ENCODE measurements around the gene HPCAL1. TPM values are rescaled to one million over a fixed set of nuclear protein-coding genes. Genes with fewer than 3 reads are reported as not detected.

Gene HPCAL1
- total RNA-seq, 1 experiment from 2014 or later: 22.0 TPM

GRCh38 chr2:10393640-10393982 is 90.9 kb downstream of the HPCAL1 start:
- H3K27me3 ChIP-seq (ENCODE audit: control insufficient read depth, insufficient read depth, low read length): no peaks in the 10 kb centered on the region
- H3K4me3 ChIP-seq (ENCODE audit: insufficient read depth, low read depth, low read length): no peak overlapping the region
- DNase-seq: no peak
- H3K36me3 ChIP-seq (replicated peaks; ENCODE audit: control insufficient read depth, insufficient read depth, low read length): no peaks in the 10 kb centered on the region

GRCh38 chr2:10395893-10396292 is 93.2 kb downstream of the HPCAL1 start:
- Histone ChIP-seq H3K27me3 (ENCODE audit: control insufficient read depth, insufficient read depth, low read length) (no peaks in the 10 kb centered on the region), H3K4me3 (ENCODE audit: insufficient read depth, low read depth, low read length) (no peak overlapping the region), H3K36me3 (replicated peaks; ENCODE audit: control insufficient read depth, insufficient read depth, low read length) (no peaks in the 10 kb centered on the region)
- DNase-seq: no peak

GRCh38 chr2:10396464-10396863 is 93.8 kb downstream of the HPCAL1 start:
- Histone ChIP-seq H3K27me3 (ENCODE audit: control insufficient read depth, insufficient read depth, low read length) (no peaks in the 10 kb centered on the region), H3K4me3 (ENCODE audit: insufficient read depth, low read depth, low read length) (no peak overlapping the region), H3K36me3 (replicated peaks; ENCODE audit: control insufficient read depth, insufficient read depth, low read length) (no peaks in the 10 kb centered on the region)
- DNase-seq: no peak

GRCh38 chr2:10397297-10397875 is 94.7 kb downstream of the HPCAL1 start:
- Histone ChIP-seq H3K36me3 (replicated peaks; ENCODE audit: control insufficient read depth, insufficient read depth, low read length) (no peaks in the 10 kb centered on the region), H3K27me3 (ENCODE audit: control insufficient read depth, insufficient read depth, low read length) (no peaks in the 10 kb centered on the region), H3K4me3 (ENCODE audit: insufficient read depth, low read depth, low read length) (no peak overlapping the region)
- DNase-seq: peak; percentile 60

- DNase-seq: no peak
- Histone ChIP-seq H3K36me3 (replicated peaks; ENCODE audit: control insufficient read depth, insufficient read depth, low read length) (no peaks in the 10 kb centered on the region), H3K4me3 (ENCODE audit: insufficient read depth, low read depth, low read length) (no peak overlapping the region), H3K27me3 (ENCODE audit: control insufficient read depth, insufficient read depth, low read length) (no peaks in the 10 kb centered on the region)
These were observed 95.2 kb downstream of the HPCAL1 start for GRCh38 chr2:10397878-10398277.

- no peak for DNase-seq
- H3K36me3 ChIP-seq (replicated peaks; ENCODE audit: control insufficient read depth, insufficient read depth, low read length): no peaks in the 10 kb centered on the region
- H3K27me3 ChIP-seq (ENCODE audit: control insufficient read depth, insufficient read depth, low read length): no peaks in the 10 kb centered on the region
- no peak overlapping the region for H3K4me3 ChIP-seq (ENCODE audit: insufficient read depth, low read depth, low read length)
These were observed 95.8 kb downstream of the HPCAL1 start for GRCh38 chr2:10398496-10398895.

GRCh38 chr2:10399358-10399757 is 96.7 kb downstream of the HPCAL1 start:
- no peaks in the 10 kb centered on the region for H3K36me3 ChIP-seq (replicated peaks; ENCODE audit: control insufficient read depth, insufficient read depth, low read length)
- no peak overlapping the region for H3K4me3 ChIP-seq (ENCODE audit: insufficient read depth, low read depth, low read length)
- DNase-seq: no peak
- H3K27me3 ChIP-seq (ENCODE audit: control insufficient read depth, insufficient read depth, low read length): no peaks in the 10 kb centered on the region

- no peaks in the 10 kb centered on the region for H3K36me3 ChIP-seq (replicated peaks; ENCODE audit: control insufficient read depth, insufficient read depth, low read length)
- no peaks in the 10 kb centered on the region for H3K27me3 ChIP-seq (ENCODE audit: control insufficient read depth, insufficient read depth, low read length)
- DNase-seq: no peak
- H3K4me3 ChIP-seq (ENCODE audit: insufficient read depth, low read depth, low read length): no peak overlapping the region
These were observed 97.3 kb downstream of the HPCAL1 start for GRCh38 chr2:10400002-10400401.

GRCh38 chr2:10400568-10400977 is 97.9 kb downstream of the HPCAL1 start:
- Histone ChIP-seq H3K36me3 (replicated peaks; ENCODE audit: control insufficient read depth, insufficient read depth, low read length) (no peaks in the 10 kb centered on the region), H3K4me3 (ENCODE audit: insufficient read depth, low read depth, low read length) (no peak overlapping the region), H3K27me3 (ENCODE audit: control insufficient read depth, insufficient read depth, low read length) (no peaks in the 10 kb centered on the region)
- no peak for DNase-seq

GRCh38 chr2:10400978-10401951 is 98.6 kb downstream of the HPCAL1 start:
- no peaks in the 10 kb centered on the region for H3K36me3 ChIP-seq (replicated peaks; ENCODE audit: control insufficient read depth, insufficient read depth, low read length)
- H3K27me3 ChIP-seq (ENCODE audit: control insufficient read depth, insufficient read depth, low read length): no peaks in the 10 kb centered on the region
- no peak for DNase-seq
- no peak overlapping the region for H3K4me3 ChIP-seq (ENCODE audit: insufficient read depth, low read depth, low read length)

- H3K4me3 ChIP-seq (ENCODE audit: insufficient read depth, low read depth, low read length): no peak overlapping the region
- no peaks in the 10 kb centered on the region for H3K27me3 ChIP-seq (ENCODE audit: control insufficient read depth, insufficient read depth, low read length)
- no peaks in the 10 kb centered on the region for H3K36me3 ChIP-seq (replicated peaks; ENCODE audit: control insufficient read depth, insufficient read depth, low read length)
- DNase-seq: no peak
These were observed 99.4 kb downstream of the HPCAL1 start for GRCh38 chr2:10402062-10402585.

- H3K36me3 ChIP-seq (replicated peaks; ENCODE audit: control insufficient read depth, insufficient read depth, low read length): no peaks in the 10 kb centered on the region
- DNase-seq: no peak
- H3K27me3 ChIP-seq (ENCODE audit: control insufficient read depth, insufficient read depth, low read length): no peaks in the 10 kb centered on the region
- H3K4me3 ChIP-seq (ENCODE audit: insufficient read depth, low read depth, low read length): no peak overlapping the region
These were observed 100.0 kb downstream of the HPCAL1 start for GRCh38 chr2:10402653-10403215.

GRCh38 chr2:10404324-10405143 is 101.8 kb downstream of the HPCAL1 start:
- H3K27me3 ChIP-seq (ENCODE audit: control insufficient read depth, insufficient read depth, low read length): no peaks in the 10 kb centered on the region
- DNase-seq: no peak
- H3K36me3 ChIP-seq (replicated peaks; ENCODE audit: control insufficient read depth, insufficient read depth, low read length): no peaks in the 10 kb centered on the region
- no peak overlapping the region for H3K4me3 ChIP-seq (ENCODE audit: insufficient read depth, low read depth, low read length)

GRCh38 chr2:10405448-10405847 is 102.7 kb downstream of the HPCAL1 start:
- no peak overlapping the region for H3K4me3 ChIP-seq (ENCODE audit: insufficient read depth, low read depth, low read length)
- no peaks in the 10 kb centered on the region for H3K27me3 ChIP-seq (ENCODE audit: control insufficient read depth, insufficient read depth, low read length)
- no peaks in the 10 kb centered on the region for H3K36me3 ChIP-seq (replicated peaks; ENCODE audit: control insufficient read depth, insufficient read depth, low read length)
- no peak for DNase-seq
